Pulmonary artery endothelial cell (primary cell): ENCODE data around the gene NFIX. TPM values are rescaled to one million over a fixed set of nuclear protein-coding genes. Genes with fewer than 3 reads are reported as not detected.

Experiments used
- total RNA-seq: library from RNA; depleted of rRNA; stranded (reverse); fragments of >200 nt; gene quantifications from 2 replicates; pipeline ENCODE4 v1.2.3, GENCODE V29; 2014

The NFIX gene
- total RNA-seq, 1 donor from 2014 or later: 23.8 TPM

Other genes starting within 250 kb of the NFIX start
- gene BEST2, start 243.7 kb upstream of the NFIX start, total RNA-seq: not detected in 2 replicates
- 11.4 and 11.5 TPM in 2 replicates for gene HOOK2, start 219.9 kb upstream of the NFIX start, total RNA-seq
- 33.4 and 41.1 TPM in 2 replicates for gene JUNB, start 204.0 kb upstream of the NFIX start, total RNA-seq
- 186 and 250 TPM in 2 replicates for gene PRDX2, start 193.7 kb upstream of the NFIX start, total RNA-seq
- gene THSD8, start 193.4 kb upstream of the NFIX start, total RNA-seq: 0.13 TPM in 1 of 2 replicates, not detected in the other
- 34.7 and 50.5 TPM in 2 replicates for gene RNASEH2A, start 188.9 kb upstream of the NFIX start, total RNA-seq
- not detected in 2 replicates for gene RTBDN, start 160.9 kb upstream of the NFIX start, total RNA-seq
- 0.18 and 0.59 TPM in 2 replicates for gene MAST1, start 157.0 kb upstream of the NFIX start, total RNA-seq
- gene DNASE2, start 114.0 kb upstream of the NFIX start, total RNA-seq: 18.4 and 24.6 TPM in 2 replicates
- gene KLF1, start 108.3 kb upstream of the NFIX start, total RNA-seq: not detected in 2 replicates
- gene GCDH, start 104.3 kb upstream of the NFIX start, total RNA-seq: 25.3 and 29.8 TPM in 2 replicates
- gene SYCE2, start 76.2 kb upstream of the NFIX start, total RNA-seq: 0.11 and 0.20 TPM in 2 replicates
- 56.4 and 85.4 TPM in 2 replicates for gene FARSA, start 61.8 kb upstream of the NFIX start, total RNA-seq
- 1,409 and 2,169 TPM in 2 replicates for gene CALR, start 56.9 kb upstream of the NFIX start, total RNA-seq
- gene RAD23A, start 49.6 kb upstream of the NFIX start, total RNA-seq: 81.2 and 84.6 TPM in 2 replicates
- 27.3 and 33.3 TPM in 2 replicates for gene GADD45GIP1, start 38.3 kb upstream of the NFIX start, total RNA-seq
- gene DAND5, start 25.9 kb upstream of the NFIX start, total RNA-seq: 0.07 TPM in 1 of 2 replicates, not detected in the other
- gene LYL1, start 107.4 kb downstream of the NFIX start, total RNA-seq: 45.2 and 55.5 TPM in 2 replicates
- gene TRMT1, start 121.3 kb downstream of the NFIX start, total RNA-seq: 39.2 and 47.7 TPM in 2 replicates
- 58.3 and 86.2 TPM in 2 replicates for gene NACC1, start 122.8 kb downstream of the NFIX start, total RNA-seq
- 67.4 and 88.2 TPM in 2 replicates for gene STX10, start 154.9 kb downstream of the NFIX start, total RNA-seq
- gene IER2, start 154.9 kb downstream of the NFIX start, total RNA-seq: 24.4 and 27.4 TPM in 2 replicates